GM18507 (cell line): ENCODE data around the gene GSTA3.
"Not testable (repeated sequence)": the region's sequence is repeated elsewhere in the genome, so short reads cannot be mapped to it uniquely, and the experiment has no call there.

Experiments used
- DNase-seq: peaks from one replicate; pipeline ENCODE4 v3.0.0; 2011; ENCODE audit warnings: low read depth; ENCODE audit not compliant: insufficient read length; ENCODE audit errors: extremely low spot score
- FAIRE-seq: peaks from 2 replicates; lab custom pipeline; 2011; peaks lifted over from hg19 to GRCh38; lab: Jason Lieb, UNC

The GSTA3 gene

DNA sequence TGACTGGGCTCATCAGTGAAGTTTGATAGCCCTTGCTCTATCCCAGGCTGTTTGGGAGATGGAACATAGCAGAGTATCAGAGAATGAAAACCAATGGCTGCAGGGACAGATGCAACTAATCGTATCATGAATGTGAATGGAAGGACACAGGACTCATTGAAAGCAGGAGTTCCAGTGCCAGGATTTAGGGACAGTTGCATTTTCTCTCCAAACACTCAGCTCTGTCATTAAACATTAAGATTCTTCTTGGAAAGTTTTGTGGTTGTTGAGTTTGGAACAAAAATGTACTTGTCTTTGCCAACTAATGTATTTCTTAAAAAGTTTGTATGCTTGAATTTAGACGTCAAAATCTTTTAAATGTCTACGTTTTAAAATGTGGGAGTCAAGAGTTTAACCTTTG is 37.9 kb downstream of the GSTA3 start:
- no peak for DNase-seq
- no peak for FAIRE-seq

DNA sequence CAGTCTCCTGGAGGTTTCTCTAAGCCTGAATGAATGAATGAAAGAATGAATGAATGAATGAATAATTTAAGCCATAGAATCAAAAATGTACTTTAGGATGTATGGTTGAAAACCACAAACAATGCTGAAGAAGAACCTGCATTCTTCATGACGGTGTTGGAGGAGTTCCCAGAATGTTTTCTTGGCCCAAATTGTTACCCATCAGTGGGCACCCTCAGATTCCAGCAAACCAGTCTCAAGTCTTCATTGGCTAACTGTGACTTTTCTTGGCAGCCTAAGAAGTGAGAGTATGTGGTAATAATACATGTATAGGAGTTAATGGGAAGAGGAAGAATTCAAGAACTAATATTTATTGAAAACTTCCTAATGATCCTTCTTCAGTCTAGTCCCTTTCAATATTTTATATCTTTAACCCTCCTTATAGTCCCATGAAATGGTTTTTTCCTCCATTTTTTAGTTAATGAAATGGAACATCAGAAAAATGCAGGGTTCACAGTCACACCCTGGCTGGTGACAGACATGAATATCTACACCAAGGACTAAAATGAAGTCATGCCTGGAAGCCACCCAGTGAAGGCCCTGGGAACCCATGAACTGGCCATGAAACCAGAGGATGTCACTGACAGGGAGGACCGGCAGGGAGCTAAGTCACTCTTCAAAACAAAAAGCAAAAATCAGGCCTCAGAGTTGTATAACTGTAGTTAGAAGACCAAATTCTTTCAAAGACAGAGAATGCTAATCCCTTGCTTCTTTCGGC is 39.0 kb downstream of the GSTA3 start:
- FAIRE-seq, DNase-seq: not testable (repeated sequence)

DNA sequence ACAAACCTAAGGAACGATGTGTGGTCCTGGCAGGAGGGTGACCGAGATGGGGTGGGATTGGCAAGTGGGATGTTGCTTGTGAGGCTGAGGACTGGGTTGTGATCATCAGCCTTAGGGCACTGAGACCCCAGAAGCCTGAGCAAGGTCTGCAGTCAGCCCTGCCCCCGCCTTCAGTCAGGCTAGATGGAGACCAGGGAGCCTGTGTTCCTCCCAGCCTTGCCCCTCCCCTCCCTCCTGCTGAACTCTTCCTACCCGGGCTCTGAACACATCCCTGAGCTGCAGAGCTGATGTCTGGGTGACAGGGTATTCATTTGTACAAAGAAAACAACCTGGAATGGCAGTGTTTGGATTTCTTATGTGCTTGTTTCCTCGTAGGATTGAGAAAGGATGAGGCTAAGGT is 40.6 kb downstream of the GSTA3 start:
- not testable (repeated sequence) for FAIRE-seq, DNase-seq

DNA sequence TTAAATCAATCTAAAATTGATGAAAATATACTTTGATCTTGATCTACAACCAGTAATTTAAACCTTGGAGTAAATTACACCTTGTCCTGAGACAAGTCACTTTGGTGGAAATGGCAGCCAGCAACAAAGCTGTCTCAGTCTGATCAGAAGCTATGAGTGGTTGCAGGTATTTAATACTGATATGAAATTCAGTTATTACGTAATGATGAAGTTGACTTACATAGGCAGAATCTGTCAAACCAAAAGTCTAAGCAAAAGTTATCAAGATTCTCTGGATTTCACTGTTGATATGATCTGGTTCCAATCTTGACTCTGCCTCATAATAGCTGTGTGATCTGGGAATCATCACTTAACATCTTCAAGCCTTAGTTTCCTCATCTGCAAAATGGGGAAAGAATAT is 41.3 kb downstream of the GSTA3 start:
- FAIRE-seq (no peak), DNase-seq (no peak)

DNA sequence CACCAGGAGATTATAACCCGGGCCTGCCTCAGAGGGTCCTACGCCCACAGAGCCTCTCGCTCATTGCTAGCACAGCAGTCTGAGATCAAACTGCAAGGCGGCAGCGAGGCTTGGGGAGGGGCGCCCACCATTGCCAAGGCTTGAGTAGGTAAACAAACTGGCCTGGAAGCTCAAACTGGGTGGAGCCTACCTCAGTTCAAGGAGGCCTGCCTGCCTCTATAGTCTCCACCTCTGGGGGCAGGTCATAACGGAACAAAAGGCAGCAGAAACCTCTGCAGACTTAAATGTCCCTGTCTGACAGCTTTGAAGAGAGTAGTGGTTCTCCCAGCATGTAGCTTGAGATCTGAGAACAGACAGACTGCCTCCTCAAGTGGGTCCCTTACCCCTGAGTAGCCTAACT is 48.3 kb downstream of the GSTA3 start:
- not testable (repeated sequence) for FAIRE-seq, DNase-seq

DNA sequence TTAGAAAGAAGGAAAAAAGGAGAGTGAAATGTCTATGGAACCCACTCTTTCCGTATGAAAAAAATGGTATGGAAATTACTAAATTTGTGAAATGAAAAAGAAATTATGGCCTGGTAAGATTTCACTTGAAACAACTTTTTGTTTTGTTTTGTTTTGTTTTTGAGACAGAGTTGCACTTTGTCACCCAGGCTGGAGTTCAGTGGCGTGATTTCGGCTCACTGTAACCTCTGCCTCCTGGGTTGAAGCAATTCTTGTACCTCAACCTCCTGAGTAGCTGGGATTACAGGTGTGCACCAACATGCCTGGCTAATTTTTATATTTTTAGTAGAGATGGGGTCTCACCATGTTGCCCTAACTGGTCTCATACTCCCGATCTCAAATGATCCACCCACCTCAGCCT is 51.1 kb downstream of the GSTA3 start:
- FAIRE-seq (no peak), DNase-seq (no peak)

DNA sequence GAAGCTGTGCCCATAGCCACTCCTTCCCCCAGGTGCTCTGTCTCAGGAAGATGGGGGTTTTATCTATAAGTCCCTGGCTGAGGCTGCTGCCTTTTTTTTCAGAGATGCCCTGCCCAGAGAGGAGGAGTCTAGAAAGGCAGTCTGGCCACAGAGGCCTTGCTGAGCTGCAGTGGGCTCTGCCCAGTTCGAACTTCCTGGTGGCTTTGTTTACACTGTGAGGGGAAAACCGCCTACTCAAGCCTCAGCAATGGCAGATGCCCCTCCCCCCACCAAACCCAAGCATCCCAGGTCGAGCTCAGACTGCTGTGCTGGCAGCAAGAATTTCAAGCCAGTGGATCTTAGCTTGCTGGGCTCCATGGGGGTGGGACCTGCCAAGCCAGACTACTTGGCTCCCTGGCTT is 53.4 kb downstream of the GSTA3 start:
- FAIRE-seq, DNase-seq: not testable (repeated sequence)

DNA sequence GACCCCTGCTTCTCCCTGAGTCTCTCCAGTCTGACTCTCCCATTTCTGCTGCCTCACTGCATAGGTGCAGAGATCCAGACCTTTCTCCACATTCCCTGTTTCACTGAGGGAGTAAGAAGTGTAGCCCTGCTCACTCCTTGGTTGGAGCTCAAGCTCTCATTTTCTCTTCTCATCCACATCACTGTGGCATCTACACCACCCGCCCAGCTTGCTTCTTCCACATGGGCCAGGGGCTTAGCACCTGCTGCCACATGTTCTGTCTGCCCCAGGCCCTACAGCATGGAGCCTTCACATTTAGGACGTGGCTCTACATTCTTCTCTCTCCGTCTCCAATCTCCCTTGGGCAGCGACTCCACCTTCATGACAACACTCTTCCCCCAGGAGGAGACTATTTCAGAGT is 60.4 kb downstream of the GSTA3 start:
- FAIRE-seq (no peak), DNase-seq (no peak)
